HG03460 (cell line): ENCODE data around the gene RDH16.
"Not testable (repeated sequence)": the region's sequence is repeated elsewhere in the genome, so short reads cannot be mapped to it uniquely, and the experiment has no call there.

Source experiments
- ATAC-seq: cut with Tn5 transposase; IDR thresholded peaks from one replicate; pipeline ENCODE4 v1.9.1; 2021; ENCODE audit not compliant: unreplicated experiment

The RDH16 gene

DNA sequence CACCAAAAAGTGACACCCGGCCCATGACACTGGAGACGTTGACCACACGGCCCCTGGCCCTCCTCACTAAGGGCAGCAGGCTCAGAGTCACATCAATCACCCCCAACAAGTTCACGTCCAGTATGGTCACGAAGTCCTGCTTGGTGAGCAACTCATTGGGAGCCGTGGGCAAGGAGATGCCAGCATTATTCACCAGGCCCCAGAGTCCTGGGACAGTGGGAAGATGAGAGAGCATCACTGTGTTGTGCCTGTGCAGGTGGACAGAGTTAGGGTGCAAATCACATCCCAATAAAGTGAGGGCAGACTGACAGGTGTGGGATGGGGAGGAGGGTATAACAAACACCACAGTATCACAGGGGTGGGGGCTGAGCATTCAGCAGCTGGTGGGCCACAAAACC is 2.5 kb downstream of the RDH16 start:
- ATAC-seq, result no peak

- no peak for ATAC-seq
Measured at GRCh38 chr12:56954057-56954957, 3.1 kb downstream of the RDH16 start.

GRCh38 chr12:56953314-56953713 is 4.1 kb downstream of the RDH16 start:
- no peak for ATAC-seq

GRCh38 chr12:56951582-56952339 is 5.6 kb downstream of the RDH16 start:
- no peak for ATAC-seq

- ATAC-seq, result no peak
Measured at GRCh38 chr12:56948881-56949280, 8.5 kb downstream of the RDH16 start.

DNA sequence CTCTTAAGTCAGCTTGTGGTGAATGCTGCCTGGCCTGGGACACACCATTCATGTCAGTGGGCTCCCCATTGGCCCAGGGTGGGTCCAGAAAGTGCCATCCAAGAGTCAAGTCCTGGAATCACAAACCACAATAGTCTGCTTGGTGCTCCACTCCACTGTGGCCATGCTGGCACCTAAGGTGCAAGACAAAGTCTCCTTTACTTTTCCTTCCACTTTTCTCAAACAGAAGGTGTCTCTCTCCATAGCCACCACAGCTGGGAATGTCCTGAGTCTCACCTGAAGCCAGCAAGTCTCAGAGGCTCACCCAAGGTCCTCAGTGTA is 9.0 kb downstream of the RDH16 start:
- ATAC-seq, result no peak

GRCh38 chr12:56947633-56948456 is 9.6 kb downstream of the RDH16 start:
- ATAC-seq, result no peak

DNA sequence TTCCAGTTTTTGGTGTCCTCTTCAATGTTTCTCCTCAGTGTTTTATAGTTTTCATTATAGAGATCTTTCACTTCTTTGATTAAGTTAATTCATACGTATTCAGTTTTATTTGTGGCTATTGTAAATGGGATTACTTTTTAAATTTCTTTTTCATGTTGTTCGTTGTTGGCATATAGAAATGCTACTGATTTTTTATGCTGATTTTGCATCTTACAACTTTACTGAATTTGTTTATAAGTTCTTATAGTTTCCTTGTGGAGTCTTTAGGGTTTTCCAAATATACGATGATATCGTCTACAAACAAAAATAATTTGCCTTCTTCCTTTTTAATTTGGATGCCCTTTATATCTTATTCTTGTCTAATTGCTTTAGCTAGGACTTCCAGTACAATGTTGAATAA is 13.5 kb downstream of the RDH16 start:
- ATAC-seq, result no peak

DNA sequence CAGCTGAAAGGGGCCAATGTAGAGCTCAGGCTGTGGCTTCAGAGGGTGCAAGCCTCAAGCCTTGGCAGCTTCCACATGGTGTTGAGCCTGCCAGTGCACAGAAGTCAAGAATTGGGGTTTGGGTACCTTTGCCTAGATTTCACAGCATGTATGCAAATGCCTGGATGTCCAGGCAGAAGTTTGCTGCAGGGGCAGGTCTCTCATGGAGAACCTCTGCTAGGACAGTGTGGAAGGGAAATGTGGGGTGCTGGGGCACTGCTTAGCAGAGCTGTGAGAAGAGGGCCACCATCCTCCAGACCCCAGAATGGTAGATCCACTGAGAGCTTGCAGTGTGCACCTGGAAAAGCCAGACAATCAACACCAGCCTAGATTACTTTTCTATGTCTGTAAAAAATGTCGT is 14.0 kb downstream of the RDH16 start:
- not testable (repeated sequence) for ATAC-seq

GRCh38 chr12:56941299-56942017 is 15.9 kb downstream of the RDH16 start:
- ATAC-seq, result no peak

- not testable (repeated sequence) for ATAC-seq
Measured at GRCh38 chr12:56940942-56941298, 16.5 kb downstream of the RDH16 start.

- ATAC-seq, result no peak
Measured at GRCh38 chr12:56935752-56936151, 21.7 kb downstream of the RDH16 start.

DNA sequence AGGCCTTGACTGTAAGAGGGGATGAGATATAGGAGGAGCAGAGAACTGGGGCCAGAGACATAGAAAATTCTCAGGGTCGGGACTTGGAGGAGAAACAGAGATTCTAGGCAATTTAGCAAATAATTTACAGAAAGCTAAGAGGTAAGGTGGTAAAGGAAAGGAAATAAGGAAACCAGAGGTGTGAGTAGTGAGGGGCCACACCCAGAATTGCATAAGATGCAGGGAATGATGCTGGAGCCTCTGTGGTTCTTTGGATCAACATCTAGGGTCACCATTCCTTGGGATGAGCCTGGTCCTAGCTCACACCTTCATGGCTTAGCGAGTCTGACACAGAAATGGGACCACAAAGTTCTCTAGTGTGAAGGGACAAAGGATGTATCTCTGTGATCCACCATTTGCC is 22.3 kb downstream of the RDH16 start:
- no peak for ATAC-seq

GRCh38 chr12:56933826-56934625 is 23.4 kb downstream of the RDH16 start, which contains the start of gene SDR9C7:
Gene SDR9C7 (minus strand): TSS chr12:56934408. CDS start chr12:56934261, 147 bp downstream.
- ATAC-seq, result no peak

- ATAC-seq, result no peak
Measured at GRCh38 chr12:56932867-56933266, 24.5 kb downstream of the RDH16 start.

GRCh38 chr12:56932146-56932545 is 25.3 kb downstream of the RDH16 start:
- no peak for ATAC-seq

DNA sequence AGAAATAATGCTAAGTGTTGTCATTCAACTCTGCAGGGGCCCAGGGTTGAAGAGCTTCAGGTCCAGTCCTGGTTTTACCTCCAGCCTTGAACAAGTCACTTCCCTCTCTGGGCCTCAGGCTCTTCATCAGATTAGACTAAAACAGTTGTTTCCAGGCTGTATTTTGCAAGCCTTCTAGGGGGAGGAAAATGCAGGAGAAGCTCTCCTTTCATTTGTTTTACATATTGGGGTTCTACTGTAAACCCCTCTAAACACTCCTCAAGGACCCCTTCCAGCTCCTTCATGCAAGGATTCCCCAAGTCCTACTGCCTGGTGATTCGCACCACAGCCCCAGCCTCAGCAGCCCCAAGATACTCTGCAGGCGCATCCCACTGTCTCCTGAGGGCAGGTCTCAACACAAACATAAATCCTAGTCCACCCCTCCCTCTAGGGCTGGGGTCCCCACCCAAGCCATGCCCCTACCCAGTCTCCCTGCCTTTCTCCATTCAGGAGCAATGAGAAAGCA is 25.9 kb downstream of the RDH16 start:
- ATAC-seq, result no peak

DNA sequence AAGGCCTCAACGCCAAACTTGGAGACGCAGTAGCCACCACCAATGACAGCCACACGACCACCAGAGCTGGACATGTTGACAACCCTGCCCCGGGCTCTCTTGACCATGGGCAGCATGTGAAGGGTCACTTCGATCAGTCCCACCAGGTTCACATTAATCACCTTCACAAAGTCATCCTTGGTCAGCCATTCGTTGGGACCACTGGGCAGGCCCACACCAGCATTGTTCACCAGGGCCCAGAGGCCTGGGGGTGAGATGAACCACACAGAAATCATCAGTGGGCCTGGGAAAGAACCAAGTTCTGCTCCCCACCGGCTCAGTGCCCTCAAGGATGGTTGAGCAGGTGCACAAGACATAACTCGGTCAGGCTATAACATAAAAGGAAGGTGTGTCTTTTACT is 27.2 kb downstream of the RDH16 start:
- no peak for ATAC-seq

- no peak for ATAC-seq
Measured at GRCh38 chr12:56929780-56930179, 27.6 kb downstream of the RDH16 start.

DNA sequence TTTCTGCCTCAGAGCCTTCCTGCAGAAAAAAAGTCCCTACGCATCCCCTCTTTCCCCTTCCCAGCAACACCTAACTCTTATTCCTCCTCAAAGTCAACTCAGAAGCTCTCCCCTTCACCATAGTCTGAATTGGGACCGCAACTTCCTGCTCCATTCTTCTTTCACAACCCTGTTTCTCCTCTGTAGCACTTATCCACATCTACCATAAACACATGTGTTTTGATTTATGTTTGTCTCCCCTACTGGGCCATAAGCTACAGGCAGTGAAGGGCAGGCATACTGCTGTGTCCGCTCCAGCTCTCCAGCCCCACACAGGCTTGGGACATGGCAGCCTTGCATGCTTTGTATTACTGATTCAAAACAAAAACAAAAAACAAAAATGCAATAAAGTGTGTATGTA is 29.1 kb downstream of the RDH16 start:
- ATAC-seq, result no peak
